GM19463 (cell line): ENCODE measurements around the gene PRR15.
"Not testable (repeated sequence)": the region's sequence is repeated elsewhere in the genome, so short reads cannot be mapped to it uniquely, and the experiment has no call there.

Source experiments
- ATAC-seq: cut with Tn5 transposase; IDR thresholded peaks from one replicate; pipeline ENCODE4 v1.9.1; 2021; ENCODE audit warnings: mild to moderate bottlenecking, moderate library complexity; ENCODE audit not compliant: unreplicated experiment

The PRR15 gene, protein sequence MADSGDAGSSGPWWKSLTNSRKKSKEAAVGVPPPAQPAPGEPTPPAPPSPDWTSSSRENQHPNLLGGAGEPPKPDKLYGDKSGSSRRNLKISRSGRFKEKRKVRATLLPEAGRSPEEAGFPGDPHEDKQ

DNA sequence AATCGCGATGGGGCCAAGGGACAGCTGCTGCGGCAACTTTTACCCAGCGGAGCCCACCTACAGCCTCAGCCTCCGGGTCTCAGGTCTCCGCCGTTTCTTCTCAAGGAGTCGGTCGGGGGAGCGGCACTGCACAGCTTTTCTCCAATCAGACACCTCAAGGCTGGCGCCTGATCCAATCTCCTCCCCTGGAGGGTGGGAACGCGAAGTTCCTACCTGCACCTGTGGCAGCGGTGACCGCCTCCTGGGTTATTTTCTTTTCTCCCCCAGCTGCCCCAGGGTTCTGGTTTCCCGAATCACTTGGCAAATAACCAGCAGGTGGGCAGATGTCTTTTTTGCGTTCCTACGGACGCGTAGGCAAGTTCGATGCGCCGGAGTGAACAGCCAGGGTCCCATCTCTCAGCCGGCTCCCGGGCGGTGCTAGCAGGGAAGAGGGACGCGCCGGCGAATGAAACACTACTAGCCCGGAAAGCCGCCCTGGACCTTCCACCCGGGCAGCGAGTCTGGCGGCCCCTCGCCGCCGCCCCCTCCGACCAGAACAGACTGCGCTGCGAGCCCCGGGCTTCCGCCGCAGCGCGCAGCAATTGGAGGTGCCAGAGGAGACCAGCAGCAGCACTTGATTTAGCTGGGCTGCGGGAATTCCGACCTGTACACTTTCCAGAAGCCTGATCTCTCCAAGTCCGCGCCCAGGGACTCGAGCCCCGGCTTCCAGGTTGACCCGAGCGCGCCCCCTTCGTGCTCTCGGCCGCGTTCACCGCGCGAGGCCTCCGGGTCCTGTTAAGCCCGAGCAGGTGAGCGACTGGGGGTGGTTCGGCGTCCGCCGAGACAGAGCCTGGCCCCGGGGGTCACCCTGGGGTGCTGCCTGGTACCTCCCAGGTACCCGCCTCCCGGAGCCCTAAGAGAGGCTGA lies at the start of gene PRR15:
PRR15 (plus strand) TSS at position 246 of the 906 bp plus-strand sequence. CDS start 2,495 bp downstream, outside the sequence.
- ATAC-seq = no peak

DNA sequence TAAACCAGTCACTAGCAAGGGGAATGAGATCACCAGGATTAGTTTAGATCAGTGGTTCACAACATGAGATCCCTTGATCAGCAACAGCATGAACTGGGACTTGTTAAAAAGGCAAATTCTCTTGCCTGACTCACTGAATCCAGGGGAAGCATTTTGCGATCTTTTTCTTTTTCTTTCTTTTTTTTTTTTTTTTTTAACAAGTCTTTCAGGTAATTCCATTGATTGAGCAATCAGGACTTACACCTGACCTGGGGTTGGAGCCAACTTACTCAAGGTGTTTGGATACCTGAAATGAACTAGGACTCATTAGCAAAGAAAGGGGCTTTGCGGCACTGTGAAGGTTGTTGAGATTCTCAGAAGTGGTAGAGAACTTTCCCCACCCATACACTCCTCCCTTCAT lies 47.1 kb upstream of the PRR15 start:
- no peak for ATAC-seq

DNA sequence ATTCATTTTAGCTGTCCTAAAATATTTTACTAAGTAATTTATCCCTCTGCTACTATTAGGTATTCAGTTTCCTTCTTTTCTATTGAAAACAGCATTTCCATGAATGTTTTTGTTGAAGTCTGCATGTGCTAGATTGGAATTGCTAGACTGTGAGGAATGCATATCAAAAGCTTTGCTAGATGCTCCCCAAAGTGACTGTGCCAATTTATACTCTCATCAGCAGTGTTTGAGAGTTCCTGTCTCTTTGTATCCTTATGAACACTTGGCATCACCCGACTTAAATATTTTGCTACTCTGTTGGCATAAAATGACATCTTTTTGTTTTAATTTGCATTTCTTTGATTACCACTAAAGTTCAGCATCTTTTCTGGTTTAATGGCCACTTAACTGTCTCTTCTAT lies 45.0 kb upstream of the PRR15 start:
- ATAC-seq = no peak

DNA sequence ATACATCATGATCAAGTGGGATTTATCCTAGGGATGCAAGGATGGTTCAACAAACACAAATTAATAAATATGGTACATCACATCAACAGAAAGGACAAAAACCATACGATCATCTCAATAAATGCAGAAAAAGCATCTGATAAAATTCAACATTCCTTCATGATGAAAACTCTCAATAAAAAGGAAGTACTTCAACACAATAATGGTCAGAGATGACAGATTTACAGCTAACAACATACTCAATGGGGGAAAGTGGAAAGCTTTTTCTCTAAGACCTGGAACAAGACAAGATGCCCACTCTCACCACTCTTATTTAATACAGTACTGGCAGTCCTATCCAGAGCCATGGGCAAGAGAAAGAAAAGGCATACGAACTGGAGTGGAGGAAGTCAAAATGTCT lies 39.9 kb upstream of the PRR15 start:
- ATAC-seq = no peak

DNA sequence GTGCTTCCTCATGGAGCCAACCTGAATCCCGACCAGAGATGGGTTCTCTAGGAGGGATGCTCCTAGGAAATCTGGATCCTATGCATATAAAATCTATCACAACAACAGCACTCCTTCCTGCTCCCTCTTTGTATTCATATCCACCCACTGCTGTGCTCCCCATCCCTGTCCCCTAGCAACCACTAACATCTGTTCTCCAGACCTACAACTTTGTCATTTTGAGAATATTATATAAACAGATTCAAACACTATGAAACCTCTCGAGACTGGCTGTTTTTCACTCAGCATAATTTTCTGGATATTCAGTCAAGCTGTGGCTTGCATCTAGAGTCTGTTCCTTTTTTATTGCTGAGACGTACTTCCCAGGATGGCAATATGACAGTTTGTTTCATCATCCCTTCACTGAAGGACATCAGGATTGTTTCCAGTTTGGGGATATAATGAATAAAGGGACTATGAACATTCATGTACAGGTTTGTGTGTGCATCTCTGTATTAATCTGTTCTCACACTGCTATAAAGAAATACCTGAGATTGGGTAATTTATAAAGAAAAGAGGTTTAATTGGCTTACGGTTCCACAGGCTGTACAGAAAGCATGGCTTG lies 36.0 kb upstream of the PRR15 start:
- ATAC-seq = no peak

DNA sequence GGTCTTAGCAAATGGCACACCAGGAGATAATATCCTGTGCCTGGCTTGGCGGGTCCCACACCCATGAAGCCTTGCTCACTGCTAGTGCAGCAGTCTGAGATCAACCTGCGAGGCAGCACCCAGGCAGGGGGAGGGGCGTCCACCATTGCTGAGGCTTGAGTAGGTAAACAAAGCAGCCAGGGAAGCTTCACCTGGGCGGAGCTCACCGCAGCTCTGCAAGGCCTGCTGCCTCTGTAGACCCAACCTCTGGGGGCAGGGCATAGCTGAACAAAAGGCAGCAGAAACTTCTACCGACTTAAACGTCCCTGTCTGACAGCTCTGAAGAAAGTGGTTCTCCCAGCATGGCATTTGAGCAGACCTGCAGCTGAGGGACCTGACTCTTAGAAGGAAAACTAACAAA lies 35.1 kb upstream of the PRR15 start:
- ATAC-seq = not testable (repeated sequence)

DNA sequence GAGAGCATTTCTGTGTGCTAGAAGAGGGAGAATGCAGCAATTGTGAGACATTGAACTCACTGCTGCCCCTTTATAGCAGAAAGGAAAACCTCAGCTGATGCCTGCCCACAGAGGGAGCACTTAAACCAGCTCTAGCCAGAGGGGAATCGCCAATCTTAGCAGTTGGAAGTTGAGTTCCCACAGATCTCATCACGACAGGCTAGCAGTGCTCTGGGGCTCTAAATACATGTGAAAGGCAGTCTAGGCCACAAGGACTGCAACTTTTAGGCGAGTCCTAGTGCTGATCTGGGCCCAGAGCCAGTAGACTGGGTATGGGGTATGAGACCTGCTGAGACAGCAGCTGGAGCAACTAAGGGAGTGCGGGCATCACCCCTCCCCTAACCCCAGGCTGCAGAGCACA lies 25.2 kb upstream of the PRR15 start:
- ATAC-seq = no peak

DNA sequence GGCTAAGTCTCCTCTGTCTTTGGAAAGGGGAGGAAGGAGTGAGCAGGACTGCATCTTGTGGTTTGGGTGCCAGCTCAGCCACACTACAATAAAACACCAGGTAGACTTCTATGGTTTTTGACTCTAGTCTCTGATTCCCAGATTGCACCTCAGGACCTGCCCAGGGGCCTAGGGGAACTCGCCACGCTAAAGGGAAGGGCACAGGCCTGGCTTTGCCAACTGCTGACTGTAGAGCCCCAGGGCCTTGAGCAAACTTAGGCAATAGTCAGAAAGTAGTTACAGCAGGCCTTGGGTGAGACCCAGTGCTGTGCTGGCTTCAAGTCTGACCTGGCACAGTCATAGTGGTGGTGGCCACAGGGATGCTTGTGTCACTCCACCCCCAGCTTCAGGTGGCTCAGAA lies 24.2 kb upstream of the PRR15 start:
- no peak for ATAC-seq

DNA sequence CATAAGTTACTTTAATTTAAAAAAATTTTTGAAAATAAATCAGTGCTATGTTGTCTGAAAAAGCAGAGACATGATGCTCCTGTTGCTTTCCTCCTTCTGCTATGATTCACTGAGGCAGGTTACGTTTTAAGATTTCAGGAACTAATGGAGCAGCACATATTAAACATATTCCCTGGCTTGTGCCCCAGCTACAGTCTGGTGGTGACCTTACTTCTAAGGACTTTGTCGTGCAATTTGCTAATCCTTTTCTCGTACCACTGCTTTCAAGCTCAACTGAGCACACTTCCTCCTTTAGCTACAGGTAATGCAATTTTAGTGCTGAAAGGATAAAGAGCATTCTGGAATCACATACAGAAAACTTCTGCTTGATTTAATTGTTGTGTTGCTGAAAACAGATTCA lies 16.2 kb upstream of the PRR15 start:
- no peak for ATAC-seq

DNA sequence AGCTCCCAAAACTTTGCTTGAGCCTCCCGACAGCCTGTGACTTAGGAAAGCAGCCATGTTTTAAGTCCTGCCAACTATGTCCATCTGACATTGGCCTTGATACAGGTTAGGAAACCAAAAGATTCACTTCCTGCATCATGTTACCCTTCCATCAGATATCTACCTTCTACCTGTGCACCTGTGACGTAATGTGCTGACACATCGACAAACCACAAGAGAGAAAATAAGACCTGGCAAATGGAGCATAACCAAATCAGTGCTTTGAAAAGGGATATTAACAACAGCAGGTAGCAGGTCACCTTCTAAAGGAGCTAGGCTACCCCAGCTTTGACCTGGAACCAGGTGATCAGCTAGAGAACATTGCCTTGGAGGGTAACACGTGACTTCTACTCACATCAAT lies 14.8 kb upstream of the PRR15 start:
- no peak for ATAC-seq

DNA sequence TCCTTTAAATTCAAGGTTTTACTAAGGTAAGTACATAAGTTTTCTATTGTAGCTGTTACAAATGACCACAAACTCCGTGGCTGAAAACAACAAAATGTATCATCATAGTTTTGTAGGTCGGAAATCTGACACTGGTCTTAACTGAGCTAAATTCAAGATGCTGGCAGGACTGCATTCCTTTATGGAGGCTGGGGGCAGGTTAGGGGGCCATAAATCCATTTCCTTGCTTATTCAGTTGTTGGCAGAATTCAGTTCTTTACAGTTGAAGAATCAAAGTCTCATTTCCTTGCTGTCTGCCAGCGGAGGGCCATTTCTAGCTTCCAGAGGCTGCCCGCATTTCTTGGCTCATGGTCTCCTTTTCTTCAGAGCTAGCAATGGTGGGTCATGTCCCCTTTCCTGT lies 11.2 kb upstream of the PRR15 start:
- ATAC-seq = no peak

DNA sequence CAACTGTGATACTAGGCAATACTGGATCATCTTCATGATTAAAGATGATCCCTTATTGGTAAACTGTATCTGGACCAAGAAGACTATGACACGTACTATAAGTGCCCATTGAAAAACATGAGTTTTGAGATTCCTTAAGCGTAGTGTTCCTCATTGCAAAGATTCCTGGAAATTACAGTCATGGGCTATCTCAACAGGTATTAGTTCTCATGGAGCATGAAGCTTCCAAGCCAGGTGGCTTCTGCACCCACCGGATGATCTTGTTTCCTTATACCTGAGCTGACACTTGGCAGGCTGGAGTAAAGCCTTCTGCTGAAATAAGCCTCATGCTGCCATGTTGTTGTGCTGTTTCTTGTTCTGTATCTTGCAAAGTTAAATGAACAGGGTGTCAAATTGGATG lies 8.6 kb upstream of the PRR15 start:
- ATAC-seq = no peak

DNA sequence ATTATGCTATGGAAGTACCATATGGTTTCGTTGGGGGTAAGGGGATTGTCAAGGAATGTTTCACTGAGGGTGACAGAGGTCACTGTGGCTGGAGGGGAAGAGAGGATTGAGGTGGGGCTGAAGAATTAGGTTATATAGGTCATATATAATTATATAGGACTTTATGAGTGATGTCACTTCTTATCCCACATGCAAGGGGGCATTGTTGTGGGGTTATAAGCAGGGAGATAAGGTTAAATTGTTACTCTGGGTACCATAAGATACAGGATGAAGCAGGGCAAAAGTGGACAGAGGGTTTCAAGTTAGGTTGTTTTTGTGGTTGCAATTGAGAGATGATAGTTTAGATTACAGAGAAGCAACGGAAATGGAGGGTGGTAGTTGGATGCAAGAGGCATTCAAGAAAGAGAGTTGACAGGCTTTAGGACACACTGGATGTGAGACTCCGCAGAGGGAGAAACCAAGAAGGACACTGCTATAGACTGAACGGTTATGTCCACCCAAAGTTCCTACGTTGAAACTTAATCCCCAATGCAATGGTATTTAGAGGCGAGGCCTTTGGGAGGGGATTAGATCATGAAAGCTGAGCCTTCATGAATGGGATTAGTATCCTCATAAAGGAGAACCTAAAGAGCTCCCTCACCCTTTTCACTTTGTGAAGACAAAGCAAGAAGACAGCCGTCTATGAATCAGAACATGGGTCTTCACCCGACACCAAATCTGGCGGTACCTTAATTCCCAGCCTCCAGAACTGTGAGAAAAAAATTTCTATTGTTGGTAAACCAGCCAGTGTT lies 7.0 kb upstream of the PRR15 start:
- no peak for ATAC-seq

DNA sequence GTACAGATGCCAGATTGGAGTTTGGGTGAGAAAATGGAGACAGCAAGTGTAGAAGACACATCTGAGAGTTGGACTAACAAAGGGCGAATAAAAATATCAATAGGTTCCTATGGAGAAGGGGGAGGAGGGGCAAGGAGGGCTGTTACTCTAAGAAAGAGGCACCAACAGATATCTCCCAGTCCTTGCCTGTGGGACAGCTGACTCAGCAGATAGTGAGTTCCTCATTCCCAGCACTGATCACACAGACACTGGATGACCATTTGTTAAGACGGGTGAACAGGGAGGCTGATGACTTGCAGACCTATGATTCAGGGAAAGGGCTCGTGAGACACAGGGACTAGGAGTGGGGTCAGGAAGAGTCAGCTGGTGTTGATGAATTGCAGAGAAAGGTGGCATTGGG lies 5.7 kb upstream of the PRR15 start:
- no peak for ATAC-seq

DNA sequence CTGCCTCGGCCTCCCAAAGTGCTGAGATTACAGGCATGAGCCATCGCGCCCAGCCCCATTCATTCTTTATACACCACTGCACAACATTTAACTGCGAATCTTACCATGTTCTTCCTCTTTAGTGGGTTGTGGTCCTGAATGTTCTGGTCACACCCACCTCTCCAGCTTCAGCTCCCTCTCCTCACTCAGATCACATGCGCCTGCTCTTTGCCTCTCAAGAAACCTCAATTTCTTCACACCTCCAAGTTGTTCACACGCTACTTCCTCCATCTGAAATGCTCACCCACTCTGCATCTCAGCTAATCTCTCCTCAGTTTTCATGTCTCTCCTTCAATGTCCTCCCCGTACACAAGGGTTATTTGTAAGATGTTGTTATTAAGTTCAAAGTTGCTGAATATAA lies 2.4 kb upstream of the PRR15 start:
- ATAC-seq = no peak

DNA sequence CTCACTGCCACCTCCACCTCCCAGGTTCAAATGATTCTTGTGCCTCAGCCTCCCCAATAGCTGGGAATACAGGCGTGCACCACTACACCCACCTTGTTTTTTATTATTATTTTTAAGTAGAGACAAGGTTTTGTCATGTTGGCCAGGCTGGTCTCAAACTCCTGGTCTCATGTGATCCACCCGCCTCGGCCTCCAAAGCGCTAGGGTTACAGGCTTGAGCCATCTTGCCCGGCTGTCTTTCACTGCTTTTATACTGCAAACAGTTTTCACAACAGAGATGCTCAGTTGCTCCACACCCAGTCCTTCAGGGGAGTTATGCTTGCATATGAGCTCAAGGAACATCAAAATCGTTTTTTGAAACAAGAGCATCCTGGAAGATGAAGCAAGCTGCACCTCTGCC lies 1.3 kb upstream of the PRR15 start:
- ATAC-seq = no peak

DNA sequence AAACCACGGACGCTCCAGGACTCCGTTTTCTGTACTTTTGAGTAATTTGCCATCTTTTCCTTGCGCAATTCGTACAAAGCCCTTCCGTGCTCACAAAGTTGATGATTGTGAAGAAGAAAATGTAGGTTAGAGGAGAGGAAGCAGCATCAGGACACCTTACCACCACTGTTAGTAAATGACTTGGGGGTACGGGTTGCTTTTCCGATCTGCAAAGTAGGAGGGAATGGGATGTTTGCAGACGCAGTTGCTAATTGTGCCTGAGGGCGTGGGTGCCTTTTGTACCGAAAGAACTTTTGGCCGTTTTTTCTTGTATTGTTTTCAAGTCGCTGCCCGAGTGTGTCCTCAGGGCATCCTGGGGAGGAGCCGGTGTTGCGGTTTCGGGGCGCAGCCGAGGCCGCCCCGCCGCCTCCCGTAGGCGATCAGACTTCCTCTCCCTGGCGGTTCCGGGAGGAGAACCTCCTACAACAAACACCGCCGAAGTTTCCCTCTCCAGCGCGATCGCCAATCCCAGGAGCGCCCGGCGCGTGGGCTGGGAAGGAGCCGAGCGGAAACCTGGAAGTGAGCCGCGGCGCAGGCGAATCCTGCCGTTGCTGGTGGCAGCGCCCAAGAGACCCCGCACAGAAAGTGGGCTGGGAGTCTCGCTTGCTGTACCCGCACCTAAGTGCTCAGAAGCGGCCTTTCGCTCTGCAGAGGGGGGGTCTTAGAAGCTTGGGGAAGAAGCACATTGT lies 1.0 kb downstream of the PRR15 start:
- ATAC-seq = no peak

DNA sequence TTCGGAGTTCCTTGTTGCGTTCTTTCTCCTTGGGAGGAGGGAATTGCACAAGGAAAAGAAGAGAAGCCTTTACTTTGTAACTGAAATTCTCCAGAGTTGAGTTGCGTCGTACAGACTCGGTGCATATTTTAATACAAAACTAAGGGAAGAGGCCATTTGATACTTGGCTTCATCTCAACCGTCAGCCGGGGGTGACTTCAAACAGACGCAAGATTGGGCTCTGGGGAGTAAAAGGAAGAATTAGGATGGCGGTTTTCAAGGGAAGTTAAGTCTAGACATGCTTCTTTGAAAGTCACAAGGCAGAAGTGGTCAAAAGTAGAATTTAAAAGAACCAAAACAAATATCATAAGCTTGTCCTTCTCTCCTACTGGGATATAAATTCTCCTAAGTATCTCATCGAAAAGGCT lies 1.6 kb downstream of the PRR15 start:
- no peak for ATAC-seq

DNA sequence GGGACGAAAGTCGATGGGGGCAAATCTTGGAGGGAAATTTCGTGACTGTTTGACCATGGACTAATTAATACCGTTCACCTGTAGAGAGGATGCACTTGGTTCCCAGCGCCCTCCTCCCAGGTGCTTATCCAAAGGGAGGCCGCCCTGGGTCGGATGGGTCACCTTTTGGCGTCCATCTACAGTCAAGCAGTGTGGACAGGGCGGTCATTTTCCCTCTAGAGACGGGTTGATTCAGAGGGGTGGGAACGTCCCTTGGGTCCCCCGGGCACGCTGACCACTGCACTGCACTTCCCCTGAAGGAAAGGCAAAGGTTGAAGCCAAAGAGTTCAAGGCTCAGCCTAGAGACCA lies 2.0 kb downstream of the PRR15 start:
- no peak for ATAC-seq

DNA sequence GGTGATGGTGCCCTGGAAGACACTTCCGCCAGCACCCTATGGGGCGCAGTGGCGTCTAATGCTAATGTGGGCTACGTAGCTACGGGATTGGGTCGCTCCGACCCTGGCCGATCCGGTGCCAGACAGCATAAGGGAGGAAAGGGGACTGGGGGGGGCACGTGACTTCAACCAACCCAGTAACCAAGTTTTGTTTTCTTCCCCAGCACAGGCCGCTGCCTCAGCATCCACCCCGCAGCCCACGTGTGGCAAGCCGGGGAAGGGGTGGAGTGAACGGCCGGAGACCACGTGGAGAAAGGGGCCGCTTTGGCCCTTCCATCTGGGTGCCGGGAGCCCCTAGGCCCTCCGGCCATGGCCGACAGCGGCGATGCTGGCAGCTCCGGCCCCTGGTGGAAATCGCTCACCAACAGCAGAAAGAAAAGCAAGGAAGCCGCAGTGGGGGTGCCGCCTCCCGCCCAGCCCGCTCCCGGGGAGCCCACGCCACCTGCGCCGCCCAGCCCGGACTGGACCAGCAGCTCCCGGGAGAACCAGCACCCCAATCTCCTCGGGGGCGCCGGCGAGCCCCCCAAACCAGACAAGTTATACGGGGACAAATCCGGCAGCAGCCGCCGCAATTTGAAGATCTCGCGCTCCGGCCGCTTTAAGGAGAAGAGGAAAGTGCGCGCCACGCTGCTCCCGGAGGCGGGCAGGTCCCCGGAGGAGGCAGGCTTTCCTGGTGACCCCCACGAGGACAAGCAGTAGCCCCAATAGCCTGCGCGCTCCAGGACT lies 2.5 kb downstream of the PRR15 start:
- ATAC-seq = no peak
